ENCODE measurements around the gene MADD. TPM values are rescaled to one million over a fixed set of nuclear protein-coding genes. Genes with fewer than 3 reads are reported as not detected.

Gene MADD
- total RNA-seq, 1 donor from 2014 or later: 24.7 TPM

DNA sequence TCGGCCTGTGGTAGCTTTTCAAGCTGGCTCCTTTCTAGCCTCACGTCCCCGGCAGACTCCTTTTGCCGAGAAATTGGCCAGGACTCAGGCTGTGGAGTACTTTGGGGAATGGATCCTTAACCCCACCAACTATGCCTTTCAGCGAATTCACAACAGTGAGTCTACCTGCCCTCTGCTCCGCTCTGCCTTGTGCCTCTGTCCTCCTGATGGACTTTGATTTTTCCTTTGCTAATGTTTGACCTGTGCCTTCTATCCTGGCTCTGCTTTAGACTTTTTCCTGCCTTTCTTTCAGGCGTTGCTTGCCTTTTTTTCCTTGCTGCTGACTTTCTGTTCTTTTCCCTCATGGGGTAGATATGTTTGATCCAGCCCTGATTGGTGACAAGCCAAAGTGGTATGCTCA is 12.5 kb downstream of the MADD start:
- H3K4me3 ChIP-seq (ENCODE audit: low read depth, low read length): no peak overlapping the region
- no peak for DNase-seq (ENCODE audit: low read depth)
- TF ChIP-seq, protein P1, sequence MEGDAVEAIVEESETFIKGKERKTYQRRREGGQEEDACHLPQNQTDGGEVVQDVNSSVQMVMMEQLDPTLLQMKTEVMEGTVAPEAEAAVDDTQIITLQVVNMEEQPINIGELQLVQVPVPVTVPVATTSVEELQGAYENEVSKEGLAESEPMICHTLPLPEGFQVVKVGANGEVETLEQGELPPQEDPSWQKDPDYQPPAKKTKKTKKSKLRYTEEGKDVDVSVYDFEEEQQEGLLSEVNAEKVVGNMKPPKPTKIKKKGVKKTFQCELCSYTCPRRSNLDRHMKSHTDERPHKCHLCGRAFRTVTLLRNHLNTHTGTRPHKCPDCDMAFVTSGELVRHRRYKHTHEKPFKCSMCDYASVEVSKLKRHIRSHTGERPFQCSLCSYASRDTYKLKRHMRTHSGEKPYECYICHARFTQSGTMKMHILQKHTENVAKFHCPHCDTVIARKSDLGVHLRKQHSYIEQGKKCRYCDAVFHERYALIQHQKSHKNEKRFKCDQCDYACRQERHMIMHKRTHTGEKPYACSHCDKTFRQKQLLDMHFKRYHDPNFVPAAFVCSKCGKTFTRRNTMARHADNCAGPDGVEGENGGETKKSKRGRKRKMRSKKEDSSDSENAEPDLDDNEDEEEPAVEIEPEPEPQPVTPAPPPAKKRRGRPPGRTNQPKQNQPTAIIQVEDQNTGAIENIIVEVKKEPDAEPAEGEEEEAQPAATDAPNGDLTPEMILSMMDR (conservative IDR thresholded peaks at IDR 0.05; ENCODE audit: low read depth, low read length): no peak

GRCh38 chr11:47284151-47284550 is 14.2 kb downstream of the MADD start:
- no peak overlapping the region for H3K4me3 ChIP-seq (ENCODE audit: low read depth, low read length)
- DNase-seq (ENCODE audit: low read depth): no peak
- TF ChIP-seq, protein P1 (conservative IDR thresholded peaks at IDR 0.05; ENCODE audit: low read depth, low read length): no peak

- DNase-seq (ENCODE audit: low read depth): no peak
- no peak overlapping the region for H3K4me3 ChIP-seq (ENCODE audit: low read depth, low read length)
- TF ChIP-seq, protein P1 (conservative IDR thresholded peaks at IDR 0.05; ENCODE audit: low read depth, low read length): no peak
Measured at GRCh38 chr11:47285969-47286770, 16.2 kb downstream of the MADD start.

DNA sequence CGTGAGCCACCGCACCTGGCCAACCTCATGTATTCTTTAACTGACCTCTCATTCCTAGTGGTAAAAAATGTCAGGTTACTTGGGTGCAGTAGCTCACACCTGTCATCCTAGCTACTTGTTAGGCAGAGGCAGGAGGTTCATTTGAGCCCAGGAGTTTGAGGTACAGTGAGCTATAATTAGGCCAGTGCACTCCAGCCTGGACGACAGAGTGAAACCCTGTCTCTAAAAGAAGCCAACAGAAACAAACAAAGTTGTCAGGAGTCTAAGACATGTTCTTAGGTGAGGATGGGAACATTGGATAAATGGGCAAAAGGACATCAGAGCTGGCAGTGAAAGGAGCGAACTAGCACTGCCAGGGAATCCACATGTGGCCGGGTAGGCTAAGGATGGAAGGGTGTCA is 18.1 kb downstream of the MADD start:
- H3K4me3 ChIP-seq (ENCODE audit: low read depth, low read length): no peak overlapping the region
- no peak for DNase-seq (ENCODE audit: low read depth)
- TF ChIP-seq, protein P1 (conservative IDR thresholded peaks at IDR 0.05; ENCODE audit: low read depth, low read length): no peak

- no peak for DNase-seq (ENCODE audit: low read depth)
- no peak overlapping the region for H3K4me3 ChIP-seq (ENCODE audit: low read depth, low read length)
- TF ChIP-seq, protein P1 (conservative IDR thresholded peaks at IDR 0.05; ENCODE audit: low read depth, low read length): no peak
Measured at GRCh38 chr11:47289856-47290255, 19.9 kb downstream of the MADD start.

DNA sequence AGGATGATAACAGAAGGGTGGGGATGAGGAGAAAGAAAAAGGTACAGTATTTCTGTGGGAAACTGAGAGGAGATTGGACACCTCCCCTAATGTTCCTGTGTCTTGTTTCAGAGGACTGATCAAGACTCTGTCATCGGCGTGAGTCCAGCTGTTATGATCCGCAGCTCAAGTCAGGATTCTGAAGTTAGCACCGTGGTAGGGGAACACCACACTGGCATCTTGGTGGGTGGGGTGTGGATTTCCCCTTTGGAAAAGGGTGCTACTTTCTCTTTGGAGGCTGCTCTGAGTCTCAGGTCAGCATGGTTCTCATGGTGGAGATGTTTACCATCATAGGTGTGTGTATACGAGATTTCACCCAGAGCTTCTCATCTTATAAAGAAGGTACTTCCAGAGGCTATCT is 25.5 kb downstream of the MADD start:
- TF ChIP-seq, protein P1 (conservative IDR thresholded peaks at IDR 0.05; ENCODE audit: low read depth, low read length): no peak
- no peak for DNase-seq (ENCODE audit: low read depth)
- no peak overlapping the region for H3K4me3 ChIP-seq (ENCODE audit: low read depth, low read length)

- no peak overlapping the region for H3K4me3 ChIP-seq (ENCODE audit: low read depth, low read length)
- DNase-seq (ENCODE audit: low read depth): no peak
- TF ChIP-seq, protein P1 (conservative IDR thresholded peaks at IDR 0.05; ENCODE audit: low read depth, low read length): no peak
Measured at GRCh38 chr11:47296045-47296444, 26.1 kb downstream of the MADD start.
